GM12892 (cell line): ENCODE data around the gene ELL3.

Experiments
- POLR2A ChIP-seq: IDR thresholded peaks from 2 replicates; pipeline ENCODE4 v1.6.1; 2011; ENCODE audit warnings: low read depth, low read length, control low read depth
- TAF1 ChIP-seq: IDR thresholded peaks from 2 replicates; pipeline ENCODE4 v1.6.1; 2011; ENCODE audit warnings: low read depth, mild to moderate bottlenecking, control low read depth, low read length, borderline replicate concordance

DNA sequence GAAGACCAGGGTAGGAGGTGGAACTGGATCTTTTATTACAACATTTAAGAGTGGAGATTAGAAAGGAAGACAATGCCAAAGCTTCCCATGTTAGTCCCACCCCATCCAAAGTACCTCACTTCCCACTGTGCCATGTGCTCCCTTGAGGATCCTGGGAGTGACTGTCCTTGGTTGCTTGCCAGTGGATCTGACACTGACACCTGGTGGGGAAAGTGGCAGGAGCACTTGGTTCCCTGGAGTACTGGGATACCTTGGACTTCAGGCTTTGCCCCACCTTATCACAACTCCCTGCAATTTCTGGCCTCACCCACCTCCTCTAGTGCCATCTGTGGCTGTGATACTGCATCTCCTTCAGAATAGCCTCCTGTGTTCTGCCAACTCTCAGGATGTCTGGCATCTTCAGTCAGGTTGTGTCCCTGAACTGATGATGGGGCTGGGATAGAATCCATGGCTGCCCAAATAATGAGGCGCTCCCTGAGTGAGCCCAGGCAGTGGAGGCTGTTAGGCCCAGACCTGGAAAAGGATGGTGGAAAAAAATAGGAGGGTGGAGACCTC lies 1.3 kb downstream of the ELL3 start:
- TF ChIP-seq TAF1 (no peak), POLR2A (no peak)
